NB4 (cell line): ENCODE data around the gene PNPLA2.

ENCODE experiments used
- MYC ChIP-seq: IDR thresholded peaks from 2 replicates; pipeline ENCODE4 v1.6.1; 2011; ENCODE audit warnings: low read depth, low read length
- POLR2A ChIP-seq: IDR thresholded peaks from 2 replicates; pipeline ENCODE4 v1.6.1; 2011; ENCODE audit warnings: mild to moderate bottlenecking; ENCODE audit not compliant: insufficient read length; ENCODE audit errors: extremely low read depth
- TF ChIP-seq, protein P1 (sequence below): IDR thresholded peaks from one replicate; pipeline ENCODE4 v1.5.1; 2012; ENCODE audit warnings: low read depth, low read length
- TF ChIP-seq, protein P2 (sequence below): IDR thresholded peaks from 2 replicates; pipeline ENCODE4 v1.6.1; 2011; ENCODE audit warnings: low read depth, low read length

DNA sequence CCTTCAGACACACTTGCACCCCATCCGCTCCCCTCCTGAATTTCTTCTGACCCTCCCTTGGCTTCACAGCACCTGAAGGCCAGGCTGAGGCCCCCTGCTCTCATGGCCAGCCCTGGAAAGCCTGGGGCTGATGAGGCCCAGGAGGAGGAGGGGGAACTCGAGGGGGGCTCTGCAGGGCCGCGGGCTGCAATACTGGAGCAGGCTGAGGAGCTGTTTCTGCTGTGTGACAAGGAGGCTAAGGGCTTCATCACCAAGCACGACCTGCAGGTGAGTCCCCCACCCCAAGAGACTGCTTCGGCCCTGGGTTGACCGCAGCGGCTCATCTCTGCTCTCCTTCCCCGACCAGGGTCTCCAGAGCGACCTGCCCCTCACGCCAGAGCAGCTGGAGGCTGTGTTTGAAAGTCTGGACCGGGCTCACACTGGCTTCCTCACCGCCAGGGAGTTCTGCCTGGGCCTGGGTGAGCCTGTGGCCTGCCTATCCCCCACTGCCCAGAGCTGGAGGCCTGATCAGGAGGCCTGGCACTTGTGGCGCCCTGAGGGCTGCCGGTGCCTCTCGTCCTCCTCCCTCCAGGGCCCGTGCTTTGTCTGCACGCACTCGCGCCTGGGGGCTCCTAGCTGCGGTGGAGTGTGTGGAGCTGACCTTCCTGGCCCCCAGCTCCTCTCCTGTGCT lies 9.9 kb downstream of the PNPLA2 start:
- TF ChIP-seq, protein P1, sequence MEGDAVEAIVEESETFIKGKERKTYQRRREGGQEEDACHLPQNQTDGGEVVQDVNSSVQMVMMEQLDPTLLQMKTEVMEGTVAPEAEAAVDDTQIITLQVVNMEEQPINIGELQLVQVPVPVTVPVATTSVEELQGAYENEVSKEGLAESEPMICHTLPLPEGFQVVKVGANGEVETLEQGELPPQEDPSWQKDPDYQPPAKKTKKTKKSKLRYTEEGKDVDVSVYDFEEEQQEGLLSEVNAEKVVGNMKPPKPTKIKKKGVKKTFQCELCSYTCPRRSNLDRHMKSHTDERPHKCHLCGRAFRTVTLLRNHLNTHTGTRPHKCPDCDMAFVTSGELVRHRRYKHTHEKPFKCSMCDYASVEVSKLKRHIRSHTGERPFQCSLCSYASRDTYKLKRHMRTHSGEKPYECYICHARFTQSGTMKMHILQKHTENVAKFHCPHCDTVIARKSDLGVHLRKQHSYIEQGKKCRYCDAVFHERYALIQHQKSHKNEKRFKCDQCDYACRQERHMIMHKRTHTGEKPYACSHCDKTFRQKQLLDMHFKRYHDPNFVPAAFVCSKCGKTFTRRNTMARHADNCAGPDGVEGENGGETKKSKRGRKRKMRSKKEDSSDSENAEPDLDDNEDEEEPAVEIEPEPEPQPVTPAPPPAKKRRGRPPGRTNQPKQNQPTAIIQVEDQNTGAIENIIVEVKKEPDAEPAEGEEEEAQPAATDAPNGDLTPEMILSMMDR, result no peak
- no peak for TF ChIP-seq POLR2A
- TF ChIP-seq, protein P2, sequence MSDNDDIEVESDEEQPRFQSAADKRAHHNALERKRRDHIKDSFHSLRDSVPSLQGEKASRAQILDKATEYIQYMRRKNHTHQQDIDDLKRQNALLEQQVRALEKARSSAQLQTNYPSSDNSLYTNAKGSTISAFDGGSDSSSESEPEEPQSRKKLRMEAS, result no peak
- TF ChIP-seq MYC, result no peak
